Smooth muscle cell of the brain vasculature (primary cell): ENCODE data around the gene ZCCHC24.
"Not testable (repeated sequence)": the region's sequence is repeated elsewhere in the genome, so short reads cannot be mapped to it uniquely, and the experiment has no call there.

Experiments
- DNase-seq: peaks from one replicate; pipeline ENCODE4 v3.0.0-alpha.2; 2012; ENCODE audit warnings: low read depth, low spot score

Gene ZCCHC24

DNA sequence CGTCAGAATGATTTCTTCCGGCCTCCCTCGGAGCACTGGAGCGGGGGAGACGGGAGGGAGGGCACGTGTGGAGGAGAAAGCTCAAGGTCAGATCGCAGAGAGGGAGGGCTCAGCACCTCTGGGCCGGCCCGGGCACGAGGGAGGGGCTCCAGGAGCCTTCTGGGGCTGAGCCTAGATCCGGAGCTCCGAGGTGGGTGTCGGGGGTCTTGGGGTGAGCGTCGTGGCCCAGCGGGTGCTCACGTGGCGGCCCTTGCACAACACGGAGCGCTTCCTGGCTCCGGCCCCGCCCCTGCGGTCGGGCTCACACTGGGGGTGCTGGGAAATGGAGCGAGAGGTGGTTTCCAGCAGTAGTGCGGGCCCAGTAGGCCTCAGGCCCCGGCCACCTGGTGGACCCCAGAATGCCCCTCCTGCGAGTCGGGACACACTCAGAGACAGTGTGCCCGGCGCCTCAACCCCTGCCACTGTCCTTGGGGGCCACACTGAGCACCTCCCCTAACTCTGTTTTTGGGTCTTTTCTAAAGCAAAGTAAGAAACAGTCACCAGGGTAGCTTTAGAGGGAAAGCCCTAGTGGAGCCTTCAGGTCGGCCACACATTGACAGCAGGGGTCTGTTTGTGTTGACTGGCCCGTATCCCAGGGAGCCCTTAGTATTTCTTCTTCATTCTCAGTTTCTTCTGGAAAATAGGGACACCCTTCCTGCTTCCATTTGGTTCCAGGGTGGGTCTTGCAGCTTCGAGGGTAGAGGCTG is 97.4 kb downstream of the ZCCHC24 start:
- peak; percentile 33 for DNase-seq

DNA sequence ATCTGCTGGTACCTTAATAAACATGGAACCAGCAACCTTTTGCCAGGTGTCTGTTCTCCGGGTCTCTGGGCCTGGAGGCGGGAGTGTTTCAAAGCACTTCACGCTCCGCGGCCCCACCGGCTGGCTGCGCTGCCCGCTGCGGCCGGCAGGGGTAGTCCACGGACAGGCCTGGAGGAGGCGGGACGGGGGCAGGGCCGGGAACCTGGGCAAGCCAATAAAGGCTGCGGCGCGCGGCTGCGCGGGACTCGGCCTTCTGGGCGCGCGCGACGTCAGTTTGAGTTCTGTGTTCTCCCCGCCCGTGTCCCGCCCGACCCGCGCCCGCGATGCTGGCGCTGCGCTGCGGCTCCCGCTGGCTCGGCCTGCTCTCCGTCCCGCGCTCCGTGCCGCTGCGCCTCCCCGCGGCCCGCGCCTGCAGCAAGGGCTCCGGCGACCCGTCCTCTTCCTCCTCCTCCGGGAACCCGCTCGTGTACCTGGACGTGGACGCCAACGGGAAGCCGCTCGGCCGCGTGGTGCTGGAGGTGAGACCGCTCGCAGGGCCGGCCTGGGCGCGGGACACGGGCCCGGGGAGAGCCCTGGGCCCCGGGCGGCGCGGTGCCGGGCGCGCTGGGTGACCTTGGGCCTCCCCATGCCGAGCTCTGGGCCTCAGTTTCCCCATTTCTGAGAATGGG is 98.1 kb downstream of the ZCCHC24 start, which contains the start of gene PPIF:
TSS of gene PPIF (plus strand) at position 244 of the 668 bp plus-strand sequence. CDS start at position 324, 80 bp downstream.
- peak; percentile 82 for DNase-seq

DNA sequence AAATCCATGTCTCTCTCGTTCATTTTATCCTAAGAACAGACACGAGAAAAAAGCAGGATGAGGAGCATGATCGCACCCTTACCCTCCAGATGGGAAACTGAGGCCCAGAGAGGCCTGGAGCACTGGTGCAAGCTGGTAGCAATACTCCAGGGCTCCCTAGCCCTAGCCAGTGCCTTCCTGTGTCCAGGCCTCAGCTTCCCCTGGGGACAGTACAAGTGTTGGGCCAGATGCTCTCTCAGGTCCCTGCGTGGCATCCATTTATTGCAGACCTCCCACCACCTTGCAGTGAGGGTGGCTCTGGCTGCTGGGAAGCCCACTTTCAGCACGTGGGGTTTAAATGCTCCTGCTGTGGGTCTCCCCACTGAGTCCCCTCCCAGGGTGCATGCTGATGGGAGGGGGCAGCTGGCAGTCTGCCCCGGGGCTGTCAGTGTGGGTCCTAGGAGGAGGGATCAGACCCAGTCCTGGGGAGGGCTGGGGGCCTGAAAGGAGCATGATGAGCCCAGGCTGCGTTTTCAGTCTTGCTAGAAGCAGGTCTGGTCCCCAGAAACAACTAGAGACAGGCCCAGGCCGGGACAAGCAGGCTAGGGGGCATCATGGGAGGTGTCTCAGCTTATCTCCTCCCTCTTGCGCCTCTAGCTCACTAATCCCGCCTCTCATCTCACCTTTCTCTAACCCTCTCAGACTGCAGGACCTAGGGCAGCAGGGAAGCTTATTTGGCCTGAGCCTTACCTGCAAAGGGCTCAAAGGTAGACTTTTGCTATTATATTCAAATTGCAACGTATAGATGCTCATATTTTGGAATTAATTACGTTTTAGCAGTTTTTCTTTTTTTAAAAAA is 98.8 kb downstream of the ZCCHC24 start:
- DNase-seq, result no peak

DNA sequence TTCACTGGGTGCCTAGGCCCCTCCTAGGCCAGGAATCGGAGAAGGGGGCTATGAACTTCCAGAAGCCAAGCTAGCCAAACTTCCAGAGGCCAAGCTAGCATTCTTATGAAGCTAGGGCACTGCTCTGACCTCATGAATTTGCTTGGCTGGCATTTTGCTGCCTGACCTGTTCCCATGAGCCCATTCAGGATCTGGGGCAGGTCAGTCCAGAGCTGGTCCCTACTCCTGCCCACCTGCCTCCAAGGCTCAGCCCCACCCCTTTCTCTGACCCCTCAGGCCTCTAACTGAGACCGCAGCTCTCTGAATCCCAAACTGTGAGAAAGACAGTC is 99.4 kb downstream of the ZCCHC24 start:
- DNase-seq, result no peak

DNA sequence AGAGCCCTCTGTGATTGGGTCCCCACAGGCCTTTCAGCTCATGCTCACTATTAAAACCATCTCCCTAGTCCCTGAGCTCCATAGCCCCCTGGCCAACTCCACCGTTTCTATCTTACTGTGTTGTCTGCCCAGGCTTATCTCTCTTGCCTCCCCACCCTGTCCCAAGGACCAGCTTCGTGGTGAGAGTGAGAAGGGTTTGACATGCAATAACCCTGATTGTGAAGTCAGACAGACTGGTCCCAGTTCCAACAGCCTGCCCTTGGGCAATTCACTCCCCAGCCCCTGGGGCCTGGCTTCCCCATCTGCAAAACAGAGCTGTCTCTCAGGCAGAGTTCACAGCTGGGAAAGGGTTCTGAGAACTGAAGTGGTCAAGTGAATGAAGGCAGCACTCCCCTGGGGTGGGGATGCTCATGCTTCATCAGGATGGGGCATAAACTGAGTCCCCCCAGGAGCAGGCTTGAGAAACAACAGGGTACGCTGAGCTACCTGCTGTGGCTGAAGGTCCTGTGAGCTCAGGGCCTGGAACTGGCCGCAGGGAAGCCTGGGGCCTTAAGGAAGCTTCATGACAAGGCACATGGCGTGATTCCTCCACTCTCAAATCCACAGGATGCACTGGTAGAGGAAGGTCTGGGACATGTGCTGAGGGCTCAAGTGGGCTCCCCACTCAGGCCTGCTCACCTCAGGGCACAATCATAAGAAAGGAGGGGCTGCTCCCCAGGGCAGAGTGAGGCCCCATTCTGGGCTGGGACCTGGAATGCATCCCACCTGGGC is 100.0 kb downstream of the ZCCHC24 start:
- DNase-seq, result no peak

DNA sequence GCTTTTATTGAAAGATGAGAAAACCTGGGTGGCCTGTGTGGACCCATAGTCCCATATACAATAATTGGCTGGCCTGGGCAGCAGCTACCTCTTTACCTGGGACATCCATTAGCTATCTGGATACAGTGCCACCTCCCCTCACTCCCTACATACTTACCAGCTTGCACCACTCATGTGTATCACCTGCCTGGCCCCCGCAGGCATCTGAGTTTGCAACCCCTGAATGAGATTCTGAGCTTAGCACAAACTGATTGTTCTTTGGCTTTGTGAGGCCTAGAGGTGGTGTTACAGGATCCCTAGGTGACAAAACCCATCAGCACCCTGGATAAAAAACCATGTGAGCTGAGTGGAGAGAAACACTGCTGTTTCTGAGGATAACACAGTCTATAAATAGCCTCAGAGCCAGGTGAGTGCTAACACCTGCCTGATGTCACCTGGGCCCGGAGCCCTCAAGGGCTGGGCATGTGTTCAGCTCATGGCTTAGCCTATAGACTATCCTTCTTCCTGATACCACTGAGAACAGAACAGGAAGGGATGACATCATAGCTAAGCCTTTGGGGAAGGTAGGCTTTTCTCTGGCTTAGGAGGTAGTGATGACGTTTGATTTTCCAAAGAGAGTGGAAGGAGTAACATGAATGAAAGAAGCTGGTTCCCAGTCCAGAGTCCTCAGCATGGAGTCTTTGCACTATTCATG is 100.8 kb downstream of the ZCCHC24 start:
- DNase-seq, result no peak

DNA sequence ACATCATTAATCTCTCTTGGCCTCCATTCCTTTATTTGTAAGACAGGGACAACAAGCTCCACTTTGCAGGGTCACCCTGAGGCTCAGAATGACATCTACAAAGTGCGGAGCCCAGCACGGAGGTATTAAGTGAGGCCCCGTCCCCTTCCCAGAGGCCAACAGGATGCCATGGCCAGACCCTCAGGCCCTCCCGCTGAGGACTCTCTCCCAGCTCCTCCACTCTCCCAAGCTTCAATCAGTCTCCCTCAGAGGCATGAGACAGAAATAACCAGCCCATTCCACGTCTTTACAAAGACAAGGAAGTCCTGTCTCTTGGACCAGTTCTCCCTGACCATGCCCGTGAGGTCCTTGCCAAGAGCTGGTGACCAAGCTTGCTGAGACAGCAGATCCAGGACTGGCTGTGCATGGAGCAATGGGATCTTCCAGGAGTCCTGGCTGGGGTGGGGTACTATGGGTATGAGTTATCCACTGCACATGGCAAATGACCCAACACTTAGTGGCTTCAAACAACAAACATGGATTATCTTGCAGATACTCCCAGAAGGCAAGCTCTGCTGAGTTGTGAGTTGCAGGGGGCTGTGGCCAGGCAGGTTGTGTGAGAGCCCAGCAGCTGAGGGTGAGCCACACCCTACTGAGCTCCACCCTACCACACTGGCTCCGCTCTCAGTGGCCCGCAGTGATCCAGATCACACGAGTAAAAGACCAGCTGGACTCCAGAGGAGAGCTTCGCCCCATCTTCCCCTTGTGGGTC is 102.4 kb downstream of the ZCCHC24 start:
- no peak for DNase-seq

DNA sequence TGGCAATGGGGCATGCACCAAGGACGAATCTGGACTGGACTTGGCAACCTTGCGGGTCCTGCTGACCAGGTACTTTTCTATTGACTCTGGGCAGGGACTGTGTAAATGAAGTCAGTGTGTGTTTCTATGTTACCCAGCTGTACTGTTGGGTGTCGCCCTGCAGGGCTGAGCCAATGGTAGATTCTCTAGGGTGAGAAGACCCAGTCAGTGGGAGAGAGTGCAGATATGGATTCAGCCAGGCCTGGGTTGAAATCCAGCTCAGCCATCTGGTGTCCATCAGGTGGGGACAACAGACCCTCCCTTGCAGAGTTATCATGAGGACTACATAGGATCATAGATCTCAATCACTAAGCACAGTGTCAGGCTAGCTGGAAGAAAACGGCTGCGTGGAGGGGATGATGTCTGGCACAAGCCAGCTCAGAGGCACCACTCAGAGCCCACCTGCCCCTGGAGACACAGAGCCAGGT is 103.1 kb downstream of the ZCCHC24 start:
- no peak for DNase-seq

DNA sequence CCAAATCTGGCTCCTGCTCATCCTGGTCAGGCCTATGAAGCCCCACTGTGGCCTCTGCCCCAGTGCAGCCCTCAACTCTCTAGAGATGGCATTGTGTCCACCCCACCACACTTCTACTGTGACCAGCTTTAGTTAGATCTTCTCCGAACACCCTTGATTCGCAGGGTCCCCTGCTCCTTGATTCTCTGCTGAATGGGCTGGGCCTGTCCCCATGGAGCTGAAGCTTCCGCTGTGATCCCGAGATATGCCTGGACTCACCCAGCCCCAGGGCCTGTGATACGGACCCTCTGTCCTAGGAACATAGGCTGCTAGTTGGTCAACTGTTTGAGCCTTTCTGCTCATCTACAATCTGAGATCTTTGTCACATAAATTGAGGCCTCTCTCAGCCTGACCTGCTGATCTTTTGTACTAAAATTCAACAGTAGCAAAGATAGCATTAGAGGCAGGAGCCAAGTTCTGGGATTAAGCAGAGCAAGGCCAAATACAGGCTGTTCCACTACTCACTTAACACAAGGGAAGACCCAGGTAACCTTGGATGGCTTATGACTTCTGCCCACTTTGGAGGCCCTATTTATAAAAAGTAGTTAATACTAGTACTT is 104.7 kb downstream of the ZCCHC24 start:
- no peak for DNase-seq

DNA sequence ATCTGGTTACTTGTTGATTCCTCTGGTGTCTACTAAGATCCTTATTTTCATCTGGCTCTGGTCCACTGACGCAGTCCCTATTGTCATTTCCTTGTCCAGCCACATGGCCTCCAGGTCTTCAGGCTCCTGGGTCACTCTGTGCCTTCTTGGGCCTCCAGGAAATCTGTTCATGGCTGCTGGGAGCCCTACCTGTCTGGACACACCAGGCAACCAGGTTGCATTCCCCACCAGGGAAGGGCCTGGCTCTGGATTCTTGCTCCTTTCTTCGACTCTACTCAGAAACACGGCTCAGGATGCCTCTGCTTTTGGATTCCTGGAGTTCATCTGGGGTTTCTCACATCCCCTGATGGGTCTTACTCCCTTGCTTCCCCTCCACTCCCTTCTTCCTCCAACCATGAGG is 106.2 kb downstream of the ZCCHC24 start:
- DNase-seq, result no peak

DNA sequence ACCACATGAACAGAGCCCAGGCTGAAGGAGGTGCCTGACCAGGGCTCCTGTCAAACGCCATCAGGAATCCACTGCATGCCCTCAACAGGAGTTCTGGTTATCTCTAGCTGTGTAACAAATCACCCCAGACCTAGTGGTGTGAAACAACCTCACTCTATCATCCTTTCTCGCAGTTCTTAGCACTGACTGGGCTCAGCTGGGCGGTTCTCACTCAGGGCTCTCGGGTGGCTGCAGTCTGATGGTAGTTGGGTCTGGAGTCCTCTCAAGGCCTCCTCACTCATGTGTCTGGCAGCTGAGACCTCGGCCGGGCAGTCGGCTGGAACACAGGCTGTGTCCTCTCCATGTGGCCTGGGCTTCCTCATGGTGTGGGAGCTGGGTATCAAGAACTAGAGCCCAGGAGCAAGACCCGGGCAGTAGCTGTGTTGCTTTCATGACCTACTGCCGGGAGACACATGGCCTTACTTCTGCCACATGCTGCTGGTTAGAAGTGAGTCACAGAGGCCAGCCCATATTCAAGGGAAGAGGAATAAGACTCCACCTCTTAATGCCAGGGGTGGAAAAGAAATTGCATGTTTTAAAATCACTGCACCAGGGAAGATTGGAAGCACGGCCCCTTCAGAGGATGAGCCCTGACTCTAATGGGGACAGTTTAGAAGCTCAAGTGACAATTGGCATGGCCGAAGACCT is 107.5 kb downstream of the ZCCHC24 start:
- DNase-seq, result not testable (repeated sequence)

DNA sequence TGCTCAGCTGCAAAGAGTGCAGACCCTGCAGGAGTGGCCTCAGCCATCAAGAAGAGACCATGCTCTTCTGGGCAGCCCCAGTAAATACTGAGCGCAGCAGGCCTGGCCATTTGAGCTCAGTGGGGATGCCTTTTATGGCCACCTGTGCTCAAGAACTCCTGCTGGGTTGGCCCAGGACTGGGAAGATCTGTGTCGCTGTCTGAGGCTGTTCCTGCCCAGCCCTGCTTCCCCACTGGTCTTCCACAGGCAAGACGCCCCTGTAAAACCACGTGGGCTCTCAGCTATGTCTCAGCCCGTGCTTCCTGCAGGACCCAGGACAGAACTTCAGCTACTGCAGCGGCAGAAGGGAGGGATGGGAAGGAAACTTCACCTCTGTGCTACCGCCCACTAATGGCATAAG is 108.7 kb downstream of the ZCCHC24 start:
- peak; percentile 58 for DNase-seq

DNA sequence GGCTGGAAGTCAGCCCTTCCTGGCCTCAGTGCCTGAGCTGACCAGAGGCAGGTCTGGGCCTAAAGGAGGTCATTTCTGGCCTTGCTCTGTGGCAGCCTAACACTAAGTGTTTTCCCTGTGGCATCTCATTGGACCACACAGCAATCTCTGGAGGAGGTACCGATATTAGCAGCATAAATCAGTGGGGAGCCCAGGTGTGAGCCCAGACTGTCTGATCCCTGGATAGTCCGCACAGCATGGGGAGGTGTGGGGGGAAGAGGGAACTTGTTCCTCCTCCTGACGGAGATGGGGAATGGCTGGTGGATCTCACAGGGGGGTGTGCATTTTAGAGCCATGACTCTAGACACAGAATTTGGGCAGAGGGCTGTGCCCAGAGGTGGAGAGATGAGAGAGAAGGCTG is 109.1 kb downstream of the ZCCHC24 start:
- DNase-seq, result no peak

DNA sequence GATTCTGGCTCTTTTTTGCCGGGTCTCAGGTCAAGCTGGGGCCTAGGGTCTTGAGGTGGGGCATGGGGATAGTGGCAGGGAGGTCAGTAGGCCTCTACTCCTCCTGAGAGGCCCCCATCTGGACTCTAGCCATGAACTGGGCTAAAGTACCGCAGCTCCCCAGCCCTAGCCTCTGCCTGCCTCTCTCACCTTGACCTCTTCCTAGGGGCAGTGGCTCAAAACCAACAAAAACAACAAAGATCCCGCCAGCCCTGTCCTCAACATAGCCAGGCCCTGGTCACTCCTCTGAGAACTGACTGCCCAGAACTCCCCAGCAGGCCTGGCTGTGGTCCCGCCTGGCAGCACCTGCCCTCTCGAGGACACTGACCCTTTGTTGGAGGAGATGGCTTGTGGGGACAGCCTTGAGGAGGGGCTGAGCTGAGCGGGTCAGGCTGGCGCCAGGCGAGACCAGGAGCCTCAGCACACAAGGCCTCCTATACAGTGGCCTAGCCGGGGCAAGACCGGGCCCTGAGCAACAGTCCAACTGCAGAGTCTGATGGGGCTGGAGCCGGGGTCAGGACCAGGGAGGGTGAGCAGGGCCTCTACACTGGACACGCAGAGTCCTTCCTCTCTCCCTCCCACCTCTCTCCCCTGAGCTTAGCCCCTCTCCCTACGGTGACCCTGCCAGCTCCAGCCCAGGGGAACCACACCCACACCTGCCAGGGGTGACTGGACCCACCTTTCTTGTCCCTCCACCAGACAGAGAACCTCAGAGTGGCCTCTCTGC is 109.8 kb downstream of the ZCCHC24 start:
- DNase-seq, result no peak

DNA sequence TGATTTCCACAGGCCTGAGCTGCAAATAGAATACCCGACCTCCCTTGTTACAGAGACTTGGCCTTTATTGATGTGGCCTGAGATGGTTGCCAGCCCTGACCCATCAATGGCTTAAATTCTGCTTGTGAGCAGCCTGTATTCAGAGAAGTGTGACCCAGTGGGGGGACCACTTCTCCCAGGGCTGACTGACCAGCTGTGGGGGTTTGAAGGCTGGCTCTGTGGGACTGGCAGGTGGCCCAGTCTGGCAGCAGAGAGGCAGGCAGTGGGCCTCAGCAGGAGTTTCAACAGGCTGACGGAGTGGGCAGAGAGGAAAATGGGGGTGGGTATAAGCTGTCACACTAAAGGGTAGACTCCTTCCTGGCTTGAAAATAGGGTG is 110.3 kb downstream of the ZCCHC24 start:
- no peak for DNase-seq

DNA sequence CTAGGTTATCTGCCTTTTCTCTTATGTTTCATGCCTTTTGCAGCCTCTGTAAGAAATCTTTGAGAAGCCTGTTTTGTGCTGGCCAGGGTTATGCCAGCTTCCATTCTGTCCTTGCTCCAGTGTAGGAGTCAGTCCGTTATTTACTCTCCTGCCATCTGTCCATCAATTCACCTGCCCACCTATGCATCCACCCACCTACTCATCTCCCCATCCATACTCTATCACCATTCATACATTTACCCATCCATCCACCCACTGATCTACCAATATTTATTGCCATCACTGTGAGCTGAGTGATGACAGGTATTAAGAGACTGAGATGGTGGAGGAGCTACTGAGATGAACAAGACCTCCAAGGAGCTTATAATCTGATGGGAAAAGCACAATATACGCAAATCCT is 110.9 kb downstream of the ZCCHC24 start:
- no peak for DNase-seq

DNA sequence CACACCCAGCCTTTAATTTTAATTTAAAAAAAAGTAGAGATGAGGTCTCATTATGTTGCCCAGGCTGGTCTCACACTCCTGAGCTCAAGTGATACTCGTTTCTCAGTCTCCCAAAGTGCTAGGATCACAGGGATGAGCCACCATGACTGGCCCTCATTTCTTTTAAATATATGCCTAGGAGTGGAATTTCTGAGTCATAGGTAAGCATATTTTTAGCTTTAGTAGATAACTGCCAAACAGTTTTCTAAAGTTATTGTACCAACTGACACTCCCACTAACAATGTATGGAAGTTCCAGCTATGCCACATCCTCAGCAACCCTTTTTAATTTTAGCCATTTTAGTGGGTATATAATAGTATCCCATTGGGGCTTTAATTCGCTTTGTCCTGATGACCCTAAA is 111.9 kb downstream of the ZCCHC24 start:
- DNase-seq, result no peak

DNA sequence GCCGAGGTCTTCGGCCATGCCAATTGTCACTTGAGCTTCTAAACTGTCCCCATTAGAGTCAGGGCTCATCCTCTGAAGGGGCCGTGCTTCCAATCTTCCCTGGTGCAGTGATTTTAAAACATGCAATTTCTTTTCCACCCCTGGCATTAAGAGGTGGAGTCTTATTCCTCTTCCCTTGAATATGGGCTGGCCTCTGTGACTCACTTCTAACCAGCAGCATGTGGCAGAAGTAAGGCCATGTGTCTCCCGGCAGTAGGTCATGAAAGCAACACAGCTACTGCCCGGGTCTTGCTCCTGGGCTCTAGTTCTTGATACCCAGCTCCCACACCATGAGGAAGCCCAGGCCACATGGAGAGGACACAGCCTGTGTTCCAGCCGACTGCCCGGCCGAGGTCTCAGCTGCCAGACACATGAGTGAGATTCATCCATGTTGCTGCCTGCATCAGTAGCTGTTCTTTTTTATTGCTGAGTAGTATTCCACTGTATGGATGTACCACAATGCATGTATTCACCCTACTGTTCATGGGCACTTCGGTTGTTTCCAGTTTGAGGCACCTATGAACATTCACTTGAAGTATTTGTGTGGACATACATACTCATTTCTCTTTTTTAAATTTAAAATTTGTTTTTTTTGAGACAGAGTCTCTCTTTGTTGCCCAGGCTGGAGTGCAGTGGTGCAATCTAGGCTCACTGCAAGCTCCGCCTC is 112.7 kb downstream of the ZCCHC24 start:
- DNase-seq, result not testable (repeated sequence)
